ENCODE data around the gene RALGPS2. TPM values are rescaled to one million over a fixed set of nuclear protein-coding genes. Genes with fewer than 3 reads are reported as not detected.
"Not testable (repeated sequence)": the region's sequence is repeated elsewhere in the genome, so short reads cannot be mapped to it uniquely, and the experiment has no call there.

The RALGPS2 gene
- polyA plus RNA-seq, 1 of the 3 experiments (the other 2 are of a cell fraction): 5.1 TPM

GRCh38 chr1:178844436-178844835 lies 119.4 kb downstream of the RALGPS2 start (continued):
- TF ChIP-seq, protein P1, sequence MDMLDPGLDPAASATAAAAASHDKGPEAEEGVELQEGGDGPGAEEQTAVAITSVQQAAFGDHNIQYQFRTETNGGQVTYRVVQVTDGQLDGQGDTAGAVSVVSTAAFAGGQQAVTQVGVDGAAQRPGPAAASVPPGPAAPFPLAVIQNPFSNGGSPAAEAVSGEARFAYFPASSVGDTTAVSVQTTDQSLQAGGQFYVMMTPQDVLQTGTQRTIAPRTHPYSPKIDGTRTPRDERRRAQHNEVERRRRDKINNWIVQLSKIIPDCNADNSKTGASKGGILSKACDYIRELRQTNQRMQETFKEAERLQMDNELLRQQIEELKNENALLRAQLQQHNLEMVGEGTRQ (IDR thresholded peaks at IDR 0.05; ENCODE audit: borderline replicate concordance, low read depth, low read length): no peak
- TF ChIP-seq MXI1 (IDR thresholded peaks at IDR 0.05; ENCODE audit: low read depth, low read length) (no peak), SIN3A (IDR thresholded peaks at IDR 0.05; ENCODE audit: borderline replicate concordance, low read depth, low read length) (no peak), CHD2 (IDR thresholded peaks at IDR 0.05; ENCODE audit: low read length, partially characterized antibody) (no peak), PBX3 (IDR thresholded peaks at IDR 0.05) (no peak), ELF1 (IDR thresholded peaks at IDR 0.05) (no peak), JUND (IDR thresholded peaks at IDR 0.05) (no peak), TCF12 (IDR thresholded peaks at IDR 0.05) (no peak)

DNA sequence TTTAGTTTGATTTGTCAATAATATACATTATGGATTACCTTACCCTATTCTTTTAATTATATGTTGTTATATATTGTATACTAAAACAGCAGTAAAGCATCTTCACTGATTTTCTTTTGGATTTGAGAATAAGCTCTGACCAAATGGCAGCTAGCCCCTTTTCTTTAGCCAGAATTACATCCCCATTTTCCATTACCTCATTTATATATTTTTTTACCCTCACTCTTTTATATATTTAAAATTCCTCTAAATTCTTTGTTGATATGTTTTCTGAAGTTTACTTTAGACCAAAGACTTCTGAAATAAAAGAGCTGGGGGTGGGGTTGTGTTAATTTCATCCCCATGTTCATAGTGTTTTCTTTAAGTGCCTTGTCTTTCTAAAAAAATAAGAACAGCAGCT lies 121.3 kb downstream of the RALGPS2 start:
- Histone ChIP-seq H3F3A (replicated peaks; ENCODE audit: insufficient read depth) (peaks cover 20% of the 10 kb centered on the region), H3K79me2 (ENCODE audit: insufficient read depth) (no peaks in the 10 kb centered on the region), H3K36me3 (replicated peaks in 1 of 2; ENCODE audit: control insufficient read depth in 1 of 2, insufficient read depth in 2 of 2, low read length in 1 of 2) (peaks cover 0 to 2% of the 10 kb centered on the region in 2 experiments), H3K4me1 (ENCODE audit: control insufficient read depth in 1 of 2, insufficient read depth in 2 of 2, low read depth in 1 of 2, low read length in 1 of 2) (peaks cover 0 to 8% of the 10 kb centered on the region in 2 experiments; a peak in 2 of 4 replicates), H3K4me3 (ENCODE audit: low read depth in 2 of 2, low read length in 1 of 2) (no peak overlapping the region), H3K4me2 (no peak overlapping the region), H3K27me3 (ENCODE audit: insufficient read depth) (no peaks in the 10 kb centered on the region), H3K9me2 (no peaks in the 10 kb centered on the region), H3K27ac (ENCODE audit: low read depth in 2 of 2, low read length in 1 of 2) (0 out of 4 replicates have a peak overlapping the region, but pooled peaks of 1 of the 2 experiments have one; percentile 52), H3K9ac (no peak overlapping the region), H2AFZ (ENCODE audit: low read depth) (no peak overlapping the region), H4K20me1 (ENCODE audit: insufficient read depth) (0 out of 2 replicates have a peak, but pooled peaks cover 4% of the 10 kb centered on the region), H3K9me3 (no peaks in the 10 kb centered on the region)
- CTCF ChIA-PET: interaction anchor here (1.0 kb wide), 1 partner anchor 27 kb away, joined by 3 read pairs; no protein-coding TSS in a partner anchor
- TF ChIP-seq FOXJ3 (CRISPR knock-in tag; IDR thresholded peaks at IDR 0.05): no peak
- POLR2A ChIA-PET: no interaction called here
- DNase-seq: no peak

DNA sequence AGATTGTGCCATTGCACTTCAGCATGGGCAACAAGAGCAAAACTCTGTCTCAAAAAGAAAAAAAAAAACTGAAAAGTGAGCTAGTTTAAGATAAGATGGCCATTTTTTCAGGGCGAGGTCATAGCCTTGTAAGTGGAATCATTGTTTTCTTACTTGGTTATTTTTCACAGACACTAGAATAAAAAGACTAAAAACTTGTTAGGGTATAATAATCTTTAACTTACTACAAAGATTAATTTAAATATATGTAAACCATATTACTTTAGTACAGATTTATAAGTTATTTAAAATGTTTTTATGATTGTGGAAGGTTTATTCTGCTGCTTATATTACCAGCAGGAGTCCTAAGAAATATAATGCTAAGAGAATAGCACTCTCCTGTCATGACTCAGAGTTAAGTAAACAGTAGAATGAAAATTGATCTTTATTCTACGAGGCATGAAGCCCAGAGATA lies 122.4 kb downstream of the RALGPS2 start:
- Histone ChIP-seq H3K4me1 (ENCODE audit: control insufficient read depth in 1 of 2, insufficient read depth in 2 of 2, low read depth in 1 of 2, low read length in 1 of 2) (peaks cover 0 to 8% of the 10 kb centered on the region in 2 experiments; a peak in 2 of 4 replicates), H3K79me2 (ENCODE audit: insufficient read depth) (no peaks in the 10 kb centered on the region), H2AFZ (ENCODE audit: low read depth) (0 out of 2 replicates have a peak overlapping the region, but pooled peaks have one; percentile 1), H3F3A (replicated peaks; ENCODE audit: insufficient read depth) (peaks cover 20% of the 10 kb centered on the region), H3K9me2 (no peaks in the 10 kb centered on the region), H3K9ac (0 out of 2 replicates have a peak overlapping the region, but pooled peaks have one; percentile 0), H3K27ac (ENCODE audit: low read depth in 2 of 2, low read length in 1 of 2) (peak overlapping the region in 1 of 2 experiments; percentile 52; a peak in 2 of 4 replicates), H4K20me1 (ENCODE audit: insufficient read depth) (0 out of 2 replicates have a peak, but pooled peaks cover 4% of the 10 kb centered on the region), H3K9me3 (no peaks in the 10 kb centered on the region), H3K4me3 (ENCODE audit: low read depth in 2 of 2, low read length in 1 of 2) (no peak overlapping the region), H3K4me2 (peak overlapping the region; percentile 35; the same call in 1 of the 2 replicates), H3K27me3 (ENCODE audit: insufficient read depth) (no peaks in the 10 kb centered on the region), H3K36me3 (replicated peaks in 1 of 2; ENCODE audit: control insufficient read depth in 1 of 2, insufficient read depth in 2 of 2, low read length in 1 of 2) (peaks cover 0 to 2% of the 10 kb centered on the region in 2 experiments)
- DNase-seq: no peak
- ChIA-PET POLR2A (no interaction called here), CTCF (interaction anchor here (1.0 kb wide), 1 partner anchor 25 kb away, joined by 3 read pairs; no protein-coding TSS in a partner anchor)
- TF ChIP-seq RXRA (IDR thresholded peaks at IDR 0.05; ENCODE audit: borderline replicate concordance, low read depth): no peak
- no peak for TF ChIP-seq TAF1 (IDR thresholded peaks at IDR 0.05; ENCODE audit: borderline replicate concordance, low read depth, low read length)
- TF ChIP-seq MEF2A (IDR thresholded peaks at IDR 0.05; ENCODE audit: borderline replicate concordance, low read depth): no peak
- no peak for TF ChIP-seq GABPA (IDR thresholded peaks at IDR 0.05; ENCODE audit: low read depth)
- TF ChIP-seq RCOR1 (IDR thresholded peaks at IDR 0.05; ENCODE audit: low read length): no peak
- no peak for TF ChIP-seq RAD21 (IDR thresholded peaks at IDR 0.05; ENCODE audit: low read length)
- TF ChIP-seq JUND (IDR thresholded peaks at IDR 0.05): 0 out of 2 replicates have a peak, but pooled peaks have one; percentile 23
- no peak for TF ChIP-seq SIN3A (IDR thresholded peaks at IDR 0.05; ENCODE audit: borderline replicate concordance, low read depth, low read length)
- TF ChIP-seq PBX3 (IDR thresholded peaks at IDR 0.05): peak; percentile 47; the same call in 1 of the 2 replicates
- TF ChIP-seq FOSL2 (IDR thresholded peaks at IDR 0.05; ENCODE audit: borderline replicate concordance, low read depth): peak; percentile 34; the same call in 1 of the 2 replicates
- TF ChIP-seq NFIC (IDR thresholded peaks at IDR 0.05; ENCODE audit: borderline replicate concordance): no peak
- WGBS (ENCODE audit: low lambda C conversion rate): 42% methylated on average over 2 of the region's 2 CpGs

DNA sequence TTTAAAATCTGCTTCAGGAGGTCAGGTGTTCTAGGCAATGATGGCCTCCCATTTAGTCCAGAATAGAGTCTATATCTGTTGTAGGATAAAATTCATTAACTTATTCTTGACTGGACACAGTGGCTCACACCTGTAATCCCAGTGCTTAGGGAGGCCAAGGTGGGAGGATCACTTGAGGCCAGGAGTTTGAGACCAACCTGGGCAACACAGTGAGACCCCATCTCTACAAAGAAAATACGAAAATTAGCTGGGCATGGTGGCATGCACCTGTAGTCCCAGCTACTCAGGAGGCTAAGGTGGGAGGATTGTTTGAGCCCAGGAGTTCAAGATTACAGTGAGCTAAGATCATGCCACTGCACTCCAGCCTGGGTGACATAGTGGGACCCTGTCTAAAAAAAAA lies 122.9 kb downstream of the RALGPS2 start:
- 83% methylated on average over 1 of the region's 1 CpG for WGBS (ENCODE audit: low lambda C conversion rate)
- H3K4me2 ChIP-seq; H3K27me3 ChIP-seq (ENCODE audit: insufficient read depth); DNase-seq; H3K36me3 ChIP-seq (replicated peaks in 1 of 2; ENCODE audit: control insufficient read depth in 1 of 2, insufficient read depth in 2 of 2, low read length in 1 of 2); H3K79me2 ChIP-seq (ENCODE audit: insufficient read depth); H3K9ac ChIP-seq; H3K4me1 ChIP-seq (ENCODE audit: control insufficient read depth in 1 of 2, insufficient read depth in 2 of 2, low read depth in 1 of 2, low read length in 1 of 2); H3K4me3 ChIP-seq (ENCODE audit: low read depth in 2 of 2, low read length in 1 of 2); POLR2A ChIA-PET; H3K9me2 ChIP-seq; H4K20me1 ChIP-seq (ENCODE audit: insufficient read depth); H2AFZ ChIP-seq (ENCODE audit: low read depth); H3K9me3 ChIP-seq: not testable (repeated sequence)
- peaks cover 20% of the 10 kb centered on the region for H3F3A ChIP-seq (replicated peaks; ENCODE audit: insufficient read depth)
- CTCF ChIA-PET: interaction anchor here (0.6 to 1.2 kb wide), 3 partner anchors 10 to 154 kb away, joined by 4 read pairs; no protein-coding TSS in a partner anchor
- H3K27ac ChIP-seq (ENCODE audit: low read depth in 2 of 2, low read length in 1 of 2): peak overlapping the region in 1 of 2 experiments; percentile 52; a peak in 2 of 4 replicates
